ENCODE data around the gene BDH2.

DNA sequence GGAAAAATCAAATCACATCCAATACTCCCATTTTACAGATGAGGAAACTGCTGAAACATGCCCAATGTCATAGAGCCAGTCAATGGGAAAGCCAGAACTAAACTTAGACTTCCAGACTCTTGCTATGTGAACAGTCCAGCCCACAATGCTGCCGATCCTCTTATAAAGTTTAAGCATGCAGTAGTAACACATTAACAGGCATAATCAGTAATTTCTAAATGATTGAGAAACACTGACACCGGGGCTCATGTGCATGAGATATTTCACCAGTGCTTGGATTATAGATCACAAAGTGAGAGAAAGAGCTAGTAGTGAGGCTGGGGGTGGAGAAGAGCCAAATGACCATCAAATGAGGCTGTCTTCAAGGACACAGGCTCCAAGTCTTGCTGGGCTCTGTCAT lies 2.5 kb downstream of the BDH2 start:
- no peak for TF ChIP-seq POLR2AphosphoS5 (IDR thresholded peaks at IDR 0.05; ENCODE audit: low read depth, low read length)
- no peak for TF ChIP-seq POLR2A (IDR thresholded peaks at IDR 0.05; ENCODE audit: low read depth, low read length)
- no peak for TF ChIP-seq TAF1 (IDR thresholded peaks at IDR 0.05; ENCODE audit: borderline replicate concordance, low read depth, low read length)

Measured in GM12892 (cell line).